Activated T-cell treated with anti-CD3 and anti-CD28 coated beads, Interleukin-2, amount 50 U/mL, for 48 hours (primary cell): ENCODE data around the gene USP4.
"Not testable (repeated sequence)": the region's sequence is repeated elsewhere in the genome, so short reads cannot be mapped to it uniquely, and the experiment has no call there.

Source experiments
- DNase-seq, 2 experiments: peaks; one replicate each; pipeline ENCODE4 v3.0.0-alpha.2; 2020

Gene USP4

GRCh38 chr3:49240091-49240490 is 99.8 kb downstream of the USP4 start:
- not testable (repeated sequence) for DNase-seq

GRCh38 chr3:49238274-49239127 is 101.4 kb downstream of the USP4 start:
- no peak for DNase-seq

GRCh38 chr3:49237344-49237743 is 102.5 kb downstream of the USP4 start:
- DNase-seq: no peak

GRCh38 chr3:49236226-49236625 is 103.6 kb downstream of the USP4 start:
- DNase-seq: no peak

DNA sequence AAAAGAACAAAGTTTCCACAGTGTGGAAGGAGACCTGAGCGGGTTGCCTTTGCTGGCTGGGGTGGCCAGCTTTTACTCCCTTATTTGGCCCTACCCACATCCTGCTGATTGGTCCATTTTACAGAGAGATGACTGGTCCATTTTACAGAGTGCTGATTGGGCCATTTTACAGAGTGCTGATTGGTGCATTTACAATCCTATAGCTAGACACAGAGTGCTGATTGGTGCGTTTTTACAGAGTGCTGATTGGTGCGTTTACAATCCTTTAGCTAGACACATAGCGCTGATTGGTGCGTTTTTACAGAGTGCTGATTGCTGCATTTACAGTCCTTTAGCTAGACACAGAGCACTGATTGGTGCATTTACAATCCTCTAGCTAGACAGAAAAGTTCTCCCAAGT is 111.0 kb downstream of the USP4 start:
- not testable (repeated sequence) for DNase-seq
